Middle frontal gyrus (tissue), 1 donor: ENCODE data around the gene ME1.
A peak's percentile ranks its signal among the peaks of the same experiment; 100 is the strongest.
"Not testable (repeated sequence)": the region's sequence is repeated elsewhere in the genome, so short reads cannot be mapped to it uniquely, and the experiment has no call there.

ENCODE experiments used
- DNase-seq: peaks from one replicate; pipeline ENCODE4 v3.0.0-alpha.2; 2015; ENCODE audit warnings: low spot score; ENCODE audit errors: extremely low spot score

Gene ME1

GRCh38 chr6:83430611-83431544, at the start of gene ME1:
ME1 (minus strand) TSS chr6:83431051; CDS start chr6:83430954, 97 bp downstream.
- peak; percentile 24 for DNase-seq

- DNase-seq: no peak
Measured at GRCh38 chr6:83480470-83480869, 49.6 kb upstream of the ME1 start.

- no peak for DNase-seq
Measured at GRCh38 chr6:83479389-83479788, 48.5 kb upstream of the ME1 start.

- no peak for DNase-seq
Measured at GRCh38 chr6:83476971-83477370, 46.1 kb upstream of the ME1 start.

- no peak for DNase-seq
Measured at GRCh38 chr6:83474309-83474708, 43.5 kb upstream of the ME1 start.

- no peak for DNase-seq
Measured at GRCh38 chr6:83472767-83473166, 41.9 kb upstream of the ME1 start.

GRCh38 chr6:83470587-83470986, 39.7 kb upstream of the ME1 start:
- no peak for DNase-seq

GRCh38 chr6:83470001-83470400, 39.1 kb upstream of the ME1 start:
- no peak for DNase-seq

GRCh38 chr6:83467620-83468036, 36.8 kb upstream of the ME1 start:
- DNase-seq: no peak

- no peak for DNase-seq
Measured at GRCh38 chr6:83466328-83466727, 35.5 kb upstream of the ME1 start.

- DNase-seq: no peak
Measured at GRCh38 chr6:83464381-83465140, 33.7 kb upstream of the ME1 start.

- no peak for DNase-seq
Measured at GRCh38 chr6:83463886-83464285, 33.0 kb upstream of the ME1 start.

GRCh38 chr6:83462524-83462923, 31.7 kb upstream of the ME1 start:
- DNase-seq: no peak

- DNase-seq: no peak
Measured at GRCh38 chr6:83461438-83461837, 30.6 kb upstream of the ME1 start.

GRCh38 chr6:83459663-83460062, 28.8 kb upstream of the ME1 start:
- no peak for DNase-seq

- DNase-seq: not testable (repeated sequence)
Measured at GRCh38 chr6:83450015-83450414, 19.2 kb upstream of the ME1 start.

- not testable (repeated sequence) for DNase-seq
Measured at GRCh38 chr6:83444086-83444699, 13.3 kb upstream of the ME1 start.

GRCh38 chr6:83443516-83443915, 12.7 kb upstream of the ME1 start:
- DNase-seq: no peak

GRCh38 chr6:83442752-83443151, 11.9 kb upstream of the ME1 start:
- DNase-seq: no peak

- no peak for DNase-seq
Measured at GRCh38 chr6:83439201-83439600, 8.3 kb upstream of the ME1 start.

- DNase-seq: no peak
Measured at GRCh38 chr6:83436674-83437073, 5.8 kb upstream of the ME1 start.

GRCh38 chr6:83433177-83433576, 2.3 kb upstream of the ME1 start:
- no peak for DNase-seq
